NCI-H524 (cell line): ENCODE results near the gene MED16.
A peak's percentile ranks its signal among the peaks of the same experiment; 100 is the strongest.

Experiments used
- DNase-seq, 2 experiments: peaks; one replicate each; lab custom pipeline; 2025; lab: John Stamatoyannopoulos, UW

Gene MED16

GRCh38 chr19:871446-872265 is 21.3 kb downstream of the MED16 start:
- no peak for DNase-seq

GRCh38 chr19:870963-871401 is 22.0 kb downstream of the MED16 start:
- DNase-seq, result no peak

- no peak for DNase-seq
Observed at GRCh38 chr19:870314-870713, 22.7 kb downstream of the MED16 start.

- no peak for DNase-seq
Observed at GRCh38 chr19:869245-870177, 23.5 kb downstream of the MED16 start.

GRCh38 chr19:868458-869244 is 24.3 kb downstream of the MED16 start:
- no peak for DNase-seq

- no peak for DNase-seq
Observed at GRCh38 chr19:867855-868457, 25.0 kb downstream of the MED16 start.

GRCh38 chr19:867301-867793 is 25.6 kb downstream of the MED16 start:
- DNase-seq, result no peak

GRCh38 chr19:866769-867300 is 26.2 kb downstream of the MED16 start:
- DNase-seq, result no peak

- DNase-seq, result no peak
Observed at GRCh38 chr19:863315-863620, 29.7 kb downstream of the MED16 start.

- peak; percentile 37 to 73 for DNase-seq
Observed at GRCh38 chr19:862581-863314, 30.2 kb downstream of the MED16 start.

- peak; percentile 24 to 69 for DNase-seq
Observed at GRCh38 chr19:861756-862580, 31.0 kb downstream of the MED16 start.

GRCh38 chr19:861141-861755 is 31.7 kb downstream of the MED16 start:
- DNase-seq, result no peak

GRCh38 chr19:858868-859843 is 33.8 kb downstream of the MED16 start, which contains the start of gene CFD:
Gene CFD, plus strand, starts transcription at chr19:859664. Its CDS starts 26 bp downstream, at chr19:859690.
- no peak for DNase-seq

- DNase-seq, result no peak
Observed at GRCh38 chr19:858284-858683, 34.7 kb downstream of the MED16 start.

- DNase-seq, result no peak
Observed at GRCh38 chr19:855566-856120, 37.3 kb downstream of the MED16 start.

GRCh38 chr19:855142-855541 is 37.8 kb downstream of the MED16 start:
- no peak for DNase-seq

- DNase-seq, result no peak
Observed at GRCh38 chr19:854549-854948, 38.4 kb downstream of the MED16 start.
